ENCODE results near the gene FAM83B.
"Not testable (repeated sequence)": the region's sequence is repeated elsewhere in the genome, so short reads cannot be mapped to it uniquely, and the experiment has no call there.

Gene FAM83B

DNA sequence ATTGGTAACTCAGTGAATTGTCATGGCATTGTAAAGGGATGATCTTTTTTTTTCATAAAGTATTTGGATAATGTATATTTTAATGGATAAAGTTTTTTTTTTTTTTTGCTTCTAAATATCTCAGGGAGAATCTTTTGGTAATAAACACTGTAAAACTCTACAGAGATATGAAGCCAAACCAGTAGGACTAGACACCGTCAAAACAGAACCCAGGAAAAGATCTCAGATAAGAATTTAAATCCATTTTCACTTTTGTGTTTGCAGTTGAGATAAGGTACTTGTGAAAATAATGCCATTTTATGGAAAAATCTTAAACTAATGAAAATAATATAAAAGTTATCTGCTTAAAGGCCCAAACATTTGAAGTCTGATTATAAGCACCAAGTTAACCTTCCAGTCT, 27.0 kb downstream of the FAM83B start:
- Histone ChIP-seq H3K4me3 (no peak overlapping the region), H3K4me1 (no peaks in the 10 kb centered on the region), H3K36me3 (replicated peaks) (no peaks in the 10 kb centered on the region), H3K27me3 (ENCODE audit: low read depth) (no peaks in the 10 kb centered on the region), H3K9me3 (no peaks in the 10 kb centered on the region)
- in situ Hi-C loops (cut with MboI; ENCODE audit: low sequenced_read_pairs) = no loop called here
- no peak for DNase-seq (ENCODE audit: low spot score in 2 of 2)

DNA sequence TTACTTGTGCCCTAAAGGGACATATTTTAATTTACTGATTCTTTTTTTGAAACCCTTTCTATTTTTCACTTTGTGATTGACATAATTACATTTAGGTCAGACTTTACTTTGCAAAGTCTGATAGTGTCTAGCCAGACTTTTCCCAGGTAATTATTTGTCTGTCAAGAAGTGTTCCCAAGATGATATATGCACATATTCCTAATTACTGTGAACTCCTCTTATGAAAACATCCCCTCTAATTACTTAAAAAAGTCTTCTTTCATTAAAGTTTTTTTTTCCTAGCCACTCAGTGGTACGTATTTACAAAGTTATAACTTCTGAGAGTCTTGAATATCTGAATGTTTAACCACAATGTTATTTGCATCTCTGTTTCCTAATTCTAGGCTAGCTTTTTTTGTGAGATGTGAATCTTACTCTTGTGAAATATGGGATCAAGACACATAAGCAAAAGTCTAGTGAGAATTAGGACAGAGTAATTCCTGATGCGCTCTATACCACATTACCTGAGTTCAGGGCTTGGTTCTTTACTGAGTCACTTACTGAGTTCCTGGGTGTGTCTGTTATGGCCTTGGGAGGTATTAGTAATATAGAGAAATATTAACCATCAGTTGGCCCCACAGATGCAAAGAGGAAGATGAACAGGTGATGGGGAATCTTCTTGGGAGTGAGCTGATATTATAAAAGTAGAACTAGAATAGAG, 27.9 kb downstream of the FAM83B start:
- no peak for DNase-seq (ENCODE audit: low spot score in 2 of 2)
- Histone ChIP-seq H3K4me3 (no peak overlapping the region), H3K9me3 (no peaks in the 10 kb centered on the region), H3K36me3 (replicated peaks) (no peaks in the 10 kb centered on the region), H3K27me3 (ENCODE audit: low read depth) (no peaks in the 10 kb centered on the region), H3K4me1 (no peaks in the 10 kb centered on the region)
- in situ Hi-C loops (cut with MboI; ENCODE audit: low sequenced_read_pairs) = no loop called here

DNA sequence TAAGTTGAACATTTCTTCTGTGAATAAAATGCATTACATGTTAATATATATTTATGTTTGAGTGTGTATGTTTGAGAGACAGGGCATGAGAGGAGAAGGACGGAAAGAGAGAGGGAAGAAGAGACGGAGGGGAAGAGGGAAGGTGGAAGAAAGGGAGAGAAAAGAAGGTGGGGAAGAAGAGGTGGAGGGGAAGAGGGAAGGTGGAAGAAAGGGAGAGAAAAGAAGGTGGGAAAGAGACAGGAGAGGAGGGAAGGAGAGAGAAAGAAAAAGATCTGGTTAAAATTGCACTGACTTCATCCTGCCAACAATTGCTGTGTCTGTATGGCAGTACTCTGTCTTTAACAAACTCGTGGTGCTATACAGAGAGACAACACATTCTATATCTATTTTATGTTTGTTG, 29.0 kb downstream of the FAM83B start:
- DNase-seq (ENCODE audit: low spot score in 2 of 2) = no peak
- Histone ChIP-seq H3K4me1 (no peaks in the 10 kb centered on the region), H3K4me3 (no peak overlapping the region), H3K27me3 (ENCODE audit: low read depth) (no peaks in the 10 kb centered on the region), H3K36me3 (replicated peaks) (no peaks in the 10 kb centered on the region), H3K9me3 (no peaks in the 10 kb centered on the region)
- in situ Hi-C loops (cut with MboI; ENCODE audit: low sequenced_read_pairs) = no loop called here

DNA sequence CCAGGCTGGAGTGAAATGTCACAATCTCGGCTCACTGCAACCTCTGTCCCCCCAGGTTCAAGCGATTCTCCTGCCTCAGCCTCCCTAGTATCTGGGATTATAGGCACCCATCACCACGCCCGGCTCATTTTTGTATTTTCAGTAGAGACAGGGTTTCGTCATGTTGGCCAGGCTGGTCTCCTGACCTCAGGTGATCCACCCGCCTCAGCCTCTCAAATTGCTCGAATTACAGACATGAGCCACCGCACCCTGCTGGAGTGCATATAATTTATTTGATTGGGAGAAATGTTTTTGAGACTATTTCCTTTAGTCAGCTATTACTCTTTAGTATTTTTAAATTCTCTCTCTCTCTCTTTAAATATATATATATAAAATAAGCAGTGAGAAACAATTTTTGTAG, 29.8 kb downstream of the FAM83B start:
- Histone ChIP-seq H3K4me1 (no peaks in the 10 kb centered on the region), H3K9me3 (no peaks in the 10 kb centered on the region), H3K36me3 (replicated peaks) (no peaks in the 10 kb centered on the region), H3K4me3 (no peak overlapping the region), H3K27me3 (ENCODE audit: low read depth) (no peaks in the 10 kb centered on the region)
- in situ Hi-C loops (cut with MboI; ENCODE audit: low sequenced_read_pairs) = no loop called here
- DNase-seq (ENCODE audit: low spot score in 2 of 2) = no peak

DNA sequence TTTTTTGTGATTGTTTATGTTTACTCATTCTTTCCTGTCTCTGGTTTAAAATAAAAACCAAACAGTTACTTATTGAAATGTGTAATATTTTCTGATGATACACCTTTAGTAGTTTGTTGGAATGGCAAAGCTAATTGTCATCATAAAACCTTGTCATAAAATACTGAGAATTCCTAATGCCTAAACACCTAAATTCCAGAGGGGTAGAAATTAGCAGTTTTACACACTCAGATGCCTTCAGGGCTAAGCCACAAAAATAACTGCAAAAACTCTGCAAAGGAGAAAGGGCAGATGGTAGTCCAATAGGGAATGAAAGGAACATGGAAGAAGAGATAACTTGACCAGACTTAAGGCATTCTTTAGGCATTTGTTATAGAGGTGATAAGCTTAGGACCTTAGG, 30.3 kb downstream of the FAM83B start:
- no peaks in the 10 kb centered on the region for H3K36me3 ChIP-seq (replicated peaks)
- H3K9me3 ChIP-seq = no peaks in the 10 kb centered on the region
- in situ Hi-C loops (cut with MboI; ENCODE audit: low sequenced_read_pairs) = no loop called here
- no peaks in the 10 kb centered on the region for H3K27me3 ChIP-seq (ENCODE audit: low read depth)
- DNase-seq (ENCODE audit: low spot score in 2 of 2) = no peak
- H3K4me1 ChIP-seq = no peaks in the 10 kb centered on the region
- H3K4me3 ChIP-seq = no peak overlapping the region

DNA sequence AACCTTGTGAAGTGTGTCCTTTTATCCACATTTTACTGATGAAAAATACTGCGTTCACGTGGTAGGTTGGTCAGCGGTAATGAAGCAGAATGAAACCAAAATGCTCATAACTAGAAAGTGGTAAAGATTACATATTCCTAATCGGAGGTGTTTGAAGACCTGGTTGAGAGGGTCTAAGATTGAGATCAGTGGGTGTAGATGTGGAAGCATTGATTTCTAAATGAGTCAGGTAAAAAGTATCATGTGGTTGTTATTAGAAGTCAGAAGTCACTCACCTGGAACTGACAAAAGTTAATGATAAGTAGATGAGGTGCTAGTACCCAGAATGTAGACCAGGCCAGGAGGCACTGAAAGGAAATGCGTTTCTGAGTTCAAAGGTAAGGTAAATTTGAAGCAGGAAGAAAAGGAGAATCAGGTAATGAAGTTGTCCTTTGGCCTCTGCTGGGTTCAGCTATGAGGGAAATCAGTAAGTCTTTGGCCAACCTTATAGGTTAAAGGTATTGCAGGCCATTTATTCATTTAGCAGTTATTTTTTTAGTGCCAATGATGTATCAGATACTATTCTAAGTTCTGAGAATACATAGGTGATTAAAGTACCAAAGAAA, 31.2 kb downstream of the FAM83B start:
- Histone ChIP-seq H3K36me3 (replicated peaks) (no peaks in the 10 kb centered on the region), H3K4me1 (no peaks in the 10 kb centered on the region), H3K4me3 (no peak overlapping the region), H3K9me3 (no peaks in the 10 kb centered on the region), H3K27me3 (ENCODE audit: low read depth) (no peaks in the 10 kb centered on the region)
- DNase-seq (ENCODE audit: low spot score in 2 of 2) = no peak
- in situ Hi-C loops (cut with MboI; ENCODE audit: low sequenced_read_pairs) = no loop called here

DNA sequence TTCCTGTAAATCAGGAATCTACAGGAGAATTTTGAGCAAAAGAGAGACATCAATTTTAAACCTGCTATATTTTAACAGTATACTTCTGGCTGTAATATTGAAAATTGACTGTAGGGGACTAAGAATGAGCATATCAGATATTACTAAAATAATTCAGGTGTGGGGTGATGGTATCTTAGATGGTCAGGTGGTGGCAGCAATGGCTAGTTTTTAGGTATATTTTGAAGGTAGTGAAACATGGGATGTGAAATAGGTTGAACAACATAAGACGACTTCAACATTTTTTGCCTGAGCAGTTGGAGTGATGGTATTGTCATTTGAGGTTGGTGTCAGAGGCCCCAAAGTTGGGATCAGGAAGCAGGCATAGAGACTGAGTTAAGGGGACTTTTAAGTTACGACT, 32.1 kb downstream of the FAM83B start:
- H3K9me3 ChIP-seq = no peaks in the 10 kb centered on the region
- no peak overlapping the region for H3K4me3 ChIP-seq
- no peaks in the 10 kb centered on the region for H3K4me1 ChIP-seq
- in situ Hi-C loops (cut with MboI; ENCODE audit: low sequenced_read_pairs) = no loop called here
- no peaks in the 10 kb centered on the region for H3K36me3 ChIP-seq (replicated peaks)
- no peak for DNase-seq (ENCODE audit: low spot score in 2 of 2)
- H3K27me3 ChIP-seq (ENCODE audit: low read depth) = no peaks in the 10 kb centered on the region

DNA sequence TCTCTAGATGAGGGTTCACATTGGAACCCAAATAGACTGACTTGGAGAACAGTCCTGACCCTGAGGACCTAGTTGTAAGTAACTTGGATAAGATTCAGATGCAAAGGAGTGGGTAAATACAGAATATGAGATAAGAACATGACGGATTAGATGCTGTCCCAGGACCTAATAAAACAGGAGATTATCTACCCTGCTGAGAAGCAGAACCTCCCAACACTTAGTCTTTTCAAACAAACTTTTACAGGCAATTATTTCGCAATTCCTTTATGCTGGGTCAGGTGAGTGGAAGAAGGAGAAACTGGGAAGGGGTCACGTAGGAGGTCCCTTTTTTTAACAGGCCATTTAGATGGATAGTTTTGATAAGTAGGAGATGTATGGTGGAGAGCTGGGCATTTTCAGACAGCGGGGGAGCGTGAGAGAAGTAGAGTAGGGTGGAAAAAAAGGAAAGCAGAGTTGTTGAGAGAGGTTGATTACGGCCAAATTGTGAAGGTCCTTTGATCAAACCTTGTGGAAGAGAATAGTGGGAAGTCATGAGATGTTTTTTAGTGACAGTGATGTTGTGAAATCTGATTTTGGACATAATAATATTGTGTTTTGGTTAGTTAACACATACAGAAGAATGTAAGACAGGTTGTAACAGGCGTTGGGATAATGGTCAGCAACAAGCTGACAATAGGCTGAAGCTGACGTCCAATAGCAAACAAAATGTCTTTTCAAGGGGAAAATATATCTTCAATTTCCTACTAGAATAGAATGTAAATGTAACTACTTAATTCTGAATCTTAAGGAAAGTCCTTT, 32.8 kb downstream of the FAM83B start:
- no peaks in the 10 kb centered on the region for H3K36me3 ChIP-seq (replicated peaks)
- in situ Hi-C loops (cut with MboI; ENCODE audit: low sequenced_read_pairs) = no loop called here
- H3K27me3 ChIP-seq (ENCODE audit: low read depth) = no peaks in the 10 kb centered on the region
- no peaks in the 10 kb centered on the region for H3K9me3 ChIP-seq
- H3K4me1 ChIP-seq = no peaks in the 10 kb centered on the region
- peak in 1 of 2 experiments; percentile 54 for DNase-seq (ENCODE audit: low spot score in 2 of 2)
- H3K4me3 ChIP-seq = no peak overlapping the region

DNA sequence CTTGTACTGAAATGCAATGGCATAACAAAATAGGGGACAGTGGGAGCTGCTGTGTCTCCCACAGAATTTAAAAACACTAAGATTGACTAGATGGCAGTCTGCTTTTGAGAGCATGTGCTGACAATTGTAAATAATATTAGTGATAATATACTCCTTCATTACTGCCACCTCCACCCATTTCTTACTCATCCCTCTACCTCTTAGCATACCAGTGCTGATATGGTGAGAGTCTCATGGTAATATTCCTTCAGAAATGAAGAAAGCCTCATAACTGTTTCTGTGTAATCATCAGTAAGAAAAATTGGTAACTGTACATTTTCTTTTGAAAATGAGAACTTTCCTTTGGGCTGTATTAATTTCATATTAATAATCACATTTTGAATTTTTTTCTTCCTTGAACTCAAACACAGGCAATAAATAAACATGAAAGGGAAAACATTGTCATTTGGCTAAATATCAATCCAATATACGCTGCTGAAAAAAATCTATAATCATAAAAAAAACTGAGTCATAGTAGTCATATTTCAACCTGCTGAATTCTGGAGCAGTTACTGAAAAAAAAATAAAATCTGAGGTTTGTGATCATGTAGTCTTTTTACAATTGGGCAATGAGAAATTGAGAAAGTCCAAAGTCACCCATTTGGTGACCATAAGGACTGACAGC, 34.6 kb downstream of the FAM83B start:
- in situ Hi-C loops (cut with MboI; ENCODE audit: low sequenced_read_pairs) = no loop called here

DNA sequence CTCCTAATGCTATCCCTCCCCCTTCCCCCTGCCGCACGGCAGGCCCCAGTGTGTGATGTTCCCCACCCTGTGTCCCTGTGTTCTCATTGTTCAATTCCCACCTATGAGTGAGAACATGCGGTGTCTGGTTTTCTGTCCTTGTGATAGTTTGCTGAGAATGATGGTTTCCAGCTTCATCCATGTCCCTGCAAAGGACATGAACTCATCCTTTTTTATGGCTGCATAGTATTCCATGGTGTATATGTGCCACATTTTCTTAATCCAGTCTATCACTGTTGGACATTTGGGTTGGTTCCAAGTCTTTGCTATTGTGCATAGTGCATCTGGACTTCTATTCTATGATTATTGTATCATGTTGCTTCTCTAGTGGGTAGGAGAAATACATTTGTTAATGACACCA, 35.3 kb downstream of the FAM83B start:
- H3K36me3 ChIP-seq (replicated peaks); H3K27me3 ChIP-seq (ENCODE audit: low read depth); in situ Hi-C loops (cut with MboI; ENCODE audit: low sequenced_read_pairs); H3K4me3 ChIP-seq; H3K4me1 ChIP-seq; DNase-seq (ENCODE audit: low spot score in 2 of 2); H3K9me3 ChIP-seq: not testable (repeated sequence)

More for the DNA sequence above, 34.6 kb downstream of the FAM83B start:
- no peaks in the 10 kb centered on the region for H3K36me3 ChIP-seq (replicated peaks)
- H3K4me1 ChIP-seq = no peaks in the 10 kb centered on the region
- H3K9me3 ChIP-seq = no peaks in the 10 kb centered on the region
- no peak overlapping the region for H3K4me3 ChIP-seq
- DNase-seq (ENCODE audit: low spot score in 2 of 2) = no peak
- H3K27me3 ChIP-seq (ENCODE audit: low read depth) = no peaks in the 10 kb centered on the region

DNA sequence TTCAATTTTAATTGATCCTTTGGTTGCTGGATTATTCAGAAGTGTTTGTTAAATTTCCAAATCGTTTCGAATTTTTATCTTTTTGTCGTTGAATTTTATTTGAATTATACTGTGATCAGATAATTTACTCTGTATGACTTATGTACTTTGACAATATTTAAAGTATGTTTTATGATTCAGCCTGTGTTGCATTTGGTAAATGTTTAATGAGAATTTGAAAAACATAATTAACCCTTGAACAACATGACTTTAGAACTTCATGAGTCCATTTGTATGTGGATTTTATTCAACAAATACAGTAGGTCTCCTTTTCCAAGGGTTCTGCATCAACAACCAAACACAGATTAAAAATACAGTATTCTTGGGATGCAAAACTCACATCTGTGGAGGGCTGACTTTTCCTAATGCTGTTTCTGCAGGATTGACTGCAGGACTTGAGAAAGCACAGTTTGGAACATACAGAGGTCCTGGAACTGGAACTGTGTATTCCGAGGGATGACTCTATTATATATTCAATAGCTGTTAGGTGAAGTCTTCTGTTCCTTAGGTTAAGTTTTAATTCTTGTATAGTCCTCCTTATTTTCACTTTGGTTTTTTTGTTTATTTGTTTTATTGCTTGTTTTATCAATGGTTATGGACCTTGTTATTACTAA, 40.5 kb downstream of the FAM83B start:
- Histone ChIP-seq H3K9me3 (no peaks in the 10 kb centered on the region), H3K4me1 (no peaks in the 10 kb centered on the region), H3K27me3 (ENCODE audit: low read depth) (no peaks in the 10 kb centered on the region), H3K4me3 (no peak overlapping the region), H3K36me3 (replicated peaks) (no peaks in the 10 kb centered on the region)
- in situ Hi-C loops (cut with MboI; ENCODE audit: low sequenced_read_pairs) = no loop called here
- DNase-seq (ENCODE audit: low spot score in 2 of 2) = no peak

DNA sequence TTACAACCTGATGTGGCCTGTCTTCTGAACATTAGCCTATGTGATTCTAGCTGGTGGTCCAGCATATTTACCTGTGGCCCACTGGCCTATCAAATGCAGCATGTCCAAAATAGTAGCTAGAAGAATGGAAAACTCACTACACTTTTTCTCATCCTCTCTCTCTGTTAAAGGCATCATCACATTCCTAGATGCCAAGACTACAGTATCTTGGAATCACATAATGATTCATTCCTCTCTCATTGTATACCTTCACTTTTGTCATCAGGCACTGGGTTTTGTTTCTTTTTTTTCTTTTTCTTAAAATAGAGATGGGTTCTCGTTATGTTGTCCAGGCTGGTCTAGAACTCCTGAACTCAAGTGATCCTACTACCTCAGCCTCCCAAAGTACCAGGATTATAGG, 45.0 kb downstream of the FAM83B start:
- no peaks in the 10 kb centered on the region for H3K27me3 ChIP-seq (ENCODE audit: low read depth)
- no peaks in the 10 kb centered on the region for H3K4me1 ChIP-seq
- H3K4me3 ChIP-seq = no peak overlapping the region
- no peak for DNase-seq (ENCODE audit: low spot score in 2 of 2)
- no peaks in the 10 kb centered on the region for H3K9me3 ChIP-seq
- no peaks in the 10 kb centered on the region for H3K36me3 ChIP-seq (replicated peaks)
- in situ Hi-C loops (cut with MboI; ENCODE audit: low sequenced_read_pairs) = no loop called here

DNA sequence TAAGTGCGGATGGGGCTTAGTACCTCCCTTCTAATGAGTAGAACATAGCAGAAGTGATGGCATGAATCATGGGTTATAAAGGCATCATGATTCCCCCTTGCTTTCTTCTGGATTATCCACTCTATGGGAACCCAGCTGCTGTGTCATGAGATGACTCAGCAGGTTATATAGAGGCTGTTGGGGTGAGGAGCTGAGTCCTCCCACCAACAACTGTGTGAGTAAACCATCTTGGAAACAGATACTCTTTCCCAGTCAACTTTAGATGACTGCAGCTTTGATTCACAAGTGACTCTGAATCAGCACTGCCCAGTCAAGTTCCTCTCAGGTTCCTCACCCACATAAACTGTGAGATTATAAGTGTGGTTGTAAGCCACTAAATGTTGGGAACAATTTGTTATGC, 46.3 kb downstream of the FAM83B start:
- Histone ChIP-seq H3K4me1 (no peaks in the 10 kb centered on the region), H3K36me3 (replicated peaks) (no peaks in the 10 kb centered on the region), H3K27me3 (ENCODE audit: low read depth) (no peaks in the 10 kb centered on the region), H3K4me3 (no peak overlapping the region), H3K9me3 (no peaks in the 10 kb centered on the region)
- in situ Hi-C loops (cut with MboI; ENCODE audit: low sequenced_read_pairs) = no loop called here
- no peak for DNase-seq (ENCODE audit: low spot score in 2 of 2)

Data from HAP-1 (cell line).